ENCODE measurements around the gene HLA-F. TPM values are rescaled to one million over a fixed set of nuclear protein-coding genes. Genes with fewer than 3 reads are reported as not detected.

HLA-F gene
- total RNA-seq, 4 donors from 2014 or later = 90.4 to 500 (median 306) TPM

- intact Hi-C loops (cut with DNase I; ENCODE audit: low total_unique reads) (no loop called here), in situ Hi-C loops (cut with MboI; ENCODE audit: low pct_ligation_motif_present in 1 of 4, low pct_unique_long_range_greater_than_20kb in 1 of 4, low sequenced_read_pairs in 3 of 4) (loop anchor here in 3 of 4 donors (25.0 kb wide), 2 partner anchors 96 to 271 kb away; partner anchors contain the start of gene HLA-G (in 2 of the 3))
- Histone ChIP-seq H3K27me3 (no peaks in the 10 kb centered on the region), H3K4me1 (no peaks in the 10 kb centered on the region), H3K27ac (no peak overlapping the region), H3K36me3 (no peaks in the 10 kb centered on the region), H3K4me3 (no peak overlapping the region), H3K9me3 (no peaks in the 10 kb centered on the region)
- no peak for DNase-seq
- TF ChIP-seq EP300 (IDR thresholded peaks at IDR 0.05; ENCODE audit: low read depth) = no peak
- TF ChIP-seq, protein P1, sequence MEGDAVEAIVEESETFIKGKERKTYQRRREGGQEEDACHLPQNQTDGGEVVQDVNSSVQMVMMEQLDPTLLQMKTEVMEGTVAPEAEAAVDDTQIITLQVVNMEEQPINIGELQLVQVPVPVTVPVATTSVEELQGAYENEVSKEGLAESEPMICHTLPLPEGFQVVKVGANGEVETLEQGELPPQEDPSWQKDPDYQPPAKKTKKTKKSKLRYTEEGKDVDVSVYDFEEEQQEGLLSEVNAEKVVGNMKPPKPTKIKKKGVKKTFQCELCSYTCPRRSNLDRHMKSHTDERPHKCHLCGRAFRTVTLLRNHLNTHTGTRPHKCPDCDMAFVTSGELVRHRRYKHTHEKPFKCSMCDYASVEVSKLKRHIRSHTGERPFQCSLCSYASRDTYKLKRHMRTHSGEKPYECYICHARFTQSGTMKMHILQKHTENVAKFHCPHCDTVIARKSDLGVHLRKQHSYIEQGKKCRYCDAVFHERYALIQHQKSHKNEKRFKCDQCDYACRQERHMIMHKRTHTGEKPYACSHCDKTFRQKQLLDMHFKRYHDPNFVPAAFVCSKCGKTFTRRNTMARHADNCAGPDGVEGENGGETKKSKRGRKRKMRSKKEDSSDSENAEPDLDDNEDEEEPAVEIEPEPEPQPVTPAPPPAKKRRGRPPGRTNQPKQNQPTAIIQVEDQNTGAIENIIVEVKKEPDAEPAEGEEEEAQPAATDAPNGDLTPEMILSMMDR (IDR thresholded peaks at IDR 0.05) = no peak
- TF ChIP-seq POLR2A (IDR thresholded peaks at IDR 0.05) = no peak
- WGBS, 2 donors (ENCODE audit: low coverage in 1 of 2) = 72 to 100% methylated on average over 1 to 4 of the region's 4 CpGs
Observed at GRCh38 chr6:29741592-29741991, 18.4 kb downstream of the HLA-F start.

DNA sequence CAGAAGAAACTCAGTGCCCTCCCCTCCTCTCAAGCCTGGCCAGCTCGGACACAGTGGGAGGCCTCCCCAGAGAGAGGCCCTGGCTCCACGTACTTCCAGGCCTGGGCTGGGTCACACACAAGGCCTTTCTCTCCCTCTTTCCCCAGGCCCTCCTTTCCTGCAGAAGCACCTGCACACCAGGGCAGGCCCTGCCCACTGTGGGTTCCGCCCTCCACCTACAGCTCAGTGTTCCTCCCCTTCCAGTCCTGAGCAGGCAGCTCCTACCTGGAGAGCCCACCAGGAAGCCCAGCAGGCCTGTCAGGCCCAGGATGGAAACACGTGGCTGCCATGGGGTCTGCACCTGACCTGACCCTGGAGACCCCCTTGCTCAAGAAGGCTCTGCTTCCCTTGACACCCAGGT is 18.9 kb downstream of the HLA-F start:
- Histone ChIP-seq H3K27ac (no peak overlapping the region), H3K9me3 (no peaks in the 10 kb centered on the region), H3K4me3 (no peak overlapping the region), H3K4me1 (no peaks in the 10 kb centered on the region), H3K27me3 (no peaks in the 10 kb centered on the region), H3K36me3 (no peaks in the 10 kb centered on the region)
- TF ChIP-seq POLR2A (IDR thresholded peaks at IDR 0.05) = no peak
- no peak for TF ChIP-seq EP300 (IDR thresholded peaks at IDR 0.05; ENCODE audit: low read depth)
- no peak for TF ChIP-seq POLR2AphosphoS5 (IDR thresholded peaks at IDR 0.05)
- TF ChIP-seq, protein P1 (IDR thresholded peaks at IDR 0.05) = no peak
- 40 to 71% methylated on average over 1 to 4 of the region's 4 CpGs for WGBS, 2 donors (ENCODE audit: low coverage in 1 of 2)
- no peak for DNase-seq
- intact Hi-C loops (cut with DNase I; ENCODE audit: low total_unique reads) = no loop called here
- in situ Hi-C loops (cut with MboI; ENCODE audit: low pct_ligation_motif_present in 1 of 4, low pct_unique_long_range_greater_than_20kb in 1 of 4, low sequenced_read_pairs in 3 of 4) = loop anchor here in 3 of 4 donors (25.0 kb wide), 2 partner anchors 95 to 270 kb away; partner anchors contain the start of gene HLA-G (in 2 of the 3)

- Histone ChIP-seq H3K27ac (no peak overlapping the region), H3K27me3 (no peaks in the 10 kb centered on the region), H3K4me1 (peaks cover 0 to 7% (median 3%) of the 10 kb centered on the region in 4 donors), H3K9me3 (no peaks in the 10 kb centered on the region), H3K36me3 (no peaks in the 10 kb centered on the region), H3K4me3 (no peak overlapping the region)
- TF ChIP-seq POLR2A (IDR thresholded peaks at IDR 0.05) (no peak), POLR2AphosphoS5 (IDR thresholded peaks at IDR 0.05) (no peak), EP300 (IDR thresholded peaks at IDR 0.05; ENCODE audit: low read depth) (no peak)
- TF ChIP-seq, protein P1 (IDR thresholded peaks at IDR 0.05) = no peak
- WGBS, 2 donors (ENCODE audit: low coverage in 1 of 2) = 60 to 62% methylated on average over 1 of the region's 1 CpG
- intact Hi-C loops (cut with DNase I; ENCODE audit: low total_unique reads) (no loop called here), in situ Hi-C loops (cut with MboI; ENCODE audit: low pct_ligation_motif_present in 1 of 4, low pct_unique_long_range_greater_than_20kb in 1 of 4, low sequenced_read_pairs in 3 of 4) (loop anchor here in 3 of 4 donors (25.0 kb wide), 2 partner anchors 94 to 269 kb away; partner anchors contain the start of gene HLA-G (in 2 of the 3))
- no peak for DNase-seq
Observed at GRCh38 chr6:29743025-29743424, 19.8 kb downstream of the HLA-F start.

- intact Hi-C loops (cut with DNase I; ENCODE audit: low total_unique reads) = no loop called here
Observed at GRCh38 chr6:29743568-29743967, 20.3 kb downstream of the HLA-F start.

More at GRCh38 chr6:29743568-29743967, 20.3 kb downstream of the HLA-F start:
- Histone ChIP-seq H3K9me3 (no peaks in the 10 kb centered on the region), H3K4me1 (peaks cover 0 to 10% (median 8%) of the 10 kb centered on the region in 4 donors), H3K4me3 (no peak overlapping the region), H3K36me3 (no peaks in the 10 kb centered on the region), H3K27ac (no peak overlapping the region), H3K27me3 (no peaks in the 10 kb centered on the region)
- in situ Hi-C loops (cut with MboI; ENCODE audit: low pct_ligation_motif_present in 1 of 4, low pct_unique_long_range_greater_than_20kb in 1 of 4, low sequenced_read_pairs in 3 of 4) = loop anchor here in 3 of 4 donors (25.0 kb wide), 2 partner anchors 94 to 269 kb away; partner anchors contain the start of gene HLA-G (in 2 of the 3)
- WGBS, 2 donors (ENCODE audit: low coverage in 1 of 2) = 87 to 100% methylated on average over 1 to 6 of the region's 6 CpGs
- TF ChIP-seq POLR2A (IDR thresholded peaks at IDR 0.05) (no peak), POLR2AphosphoS5 (IDR thresholded peaks at IDR 0.05) (no peak), EP300 (IDR thresholded peaks at IDR 0.05; ENCODE audit: low read depth) (no peak)
- TF ChIP-seq, protein P1 (IDR thresholded peaks at IDR 0.05) = no peak
- no peak for DNase-seq
